IPS-NIHi7 (cell line): ENCODE measurements around the gene VSTM4.

ENCODE experiments used
- DNase-seq: peaks from one replicate; pipeline ENCODE4 v3.0.0; 2012; ENCODE audit warnings: mixed read lengths; ENCODE audit errors: extremely low spot score

VSTM4 gene

GRCh38 chr10:49091450-49092210 is 23.7 kb downstream of the VSTM4 start:
- no peak for DNase-seq

- no peak for DNase-seq
Observed at GRCh38 chr10:49090696-49091380, 24.5 kb downstream of the VSTM4 start.

- DNase-seq, result no peak
Observed at GRCh38 chr10:49090189-49090575, 25.1 kb downstream of the VSTM4 start.

- DNase-seq, result no peak
Observed at GRCh38 chr10:49089557-49090188, 25.6 kb downstream of the VSTM4 start.

- no peak for DNase-seq
Observed at GRCh38 chr10:49089152-49089551, 26.2 kb downstream of the VSTM4 start.

GRCh38 chr10:49086889-49087288 is 28.4 kb downstream of the VSTM4 start:
- DNase-seq, result no peak

GRCh38 chr10:49083261-49083660 is 32.1 kb downstream of the VSTM4 start:
- no peak for DNase-seq

- no peak for DNase-seq
Observed at GRCh38 chr10:49082766-49083165, 32.6 kb downstream of the VSTM4 start.

GRCh38 chr10:49081547-49082275 is 33.6 kb downstream of the VSTM4 start:
- peak; percentile 32 for DNase-seq

GRCh38 chr10:49080965-49081364 is 34.4 kb downstream of the VSTM4 start:
- DNase-seq, result no peak

GRCh38 chr10:49080071-49080470 is 35.3 kb downstream of the VSTM4 start:
- no peak for DNase-seq

- no peak for DNase-seq
Observed at GRCh38 chr10:49079499-49079898, 35.8 kb downstream of the VSTM4 start.

GRCh38 chr10:49079072-49079471 is 36.2 kb downstream of the VSTM4 start:
- no peak for DNase-seq

GRCh38 chr10:49078433-49078832 is 36.9 kb downstream of the VSTM4 start:
- no peak for DNase-seq

GRCh38 chr10:49076741-49077521 is 38.4 kb downstream of the VSTM4 start:
- no peak for DNase-seq

- no peak for DNase-seq
Observed at GRCh38 chr10:49076319-49076718, 39.0 kb downstream of the VSTM4 start.

GRCh38 chr10:49075743-49076142 is 39.6 kb downstream of the VSTM4 start:
- no peak for DNase-seq

GRCh38 chr10:49074836-49075682 is 40.3 kb downstream of the VSTM4 start:
- DNase-seq, result no peak

- DNase-seq, result no peak
Observed at GRCh38 chr10:49072166-49072885, 43.0 kb downstream of the VSTM4 start.
